ENCODE data around the gene MEMO1. TPM values are rescaled to one million over a fixed set of nuclear protein-coding genes. Genes with fewer than 3 reads are reported as not detected.
A peak's percentile ranks its signal among the peaks of the same experiment; 100 is the strongest.
"Not testable (repeated sequence)": the region's sequence is repeated elsewhere in the genome, so short reads cannot be mapped to it uniquely, and the experiment has no call there.

MEMO1 gene
- total RNA-seq, 1 donor from 2014 or later = 52.3 TPM

DNA sequence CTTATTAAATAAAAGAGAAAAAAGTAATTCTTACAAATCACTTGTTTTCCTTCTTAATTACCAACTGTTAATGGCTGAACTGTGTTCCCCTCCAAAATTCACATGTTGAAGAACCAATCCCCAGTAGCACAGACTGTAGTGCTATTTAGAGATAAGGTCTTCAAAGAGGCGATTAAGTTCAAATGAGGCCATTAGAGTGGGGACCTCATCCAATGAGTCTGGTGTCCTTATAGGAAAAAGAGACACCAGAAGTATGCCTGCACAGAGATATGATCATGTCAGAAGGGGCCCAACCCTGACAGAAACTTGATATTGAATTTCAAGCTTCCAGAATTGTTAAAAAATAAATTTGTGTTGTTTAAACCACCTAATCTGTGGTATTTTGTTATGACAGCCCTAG is 89.8 kb downstream of the MEMO1 start:
- no peak overlapping the region for H3K27ac Mint-ChIP-seq
- H3K4me1 Mint-ChIP-seq (ENCODE audit: low read depth) = peaks cover 23% of the 10 kb centered on the region
- H3K36me3 Mint-ChIP-seq (ENCODE audit: insufficient read depth) = peaks cover 8% of the 10 kb centered on the region
- TF ChIP-seq, protein P1, sequence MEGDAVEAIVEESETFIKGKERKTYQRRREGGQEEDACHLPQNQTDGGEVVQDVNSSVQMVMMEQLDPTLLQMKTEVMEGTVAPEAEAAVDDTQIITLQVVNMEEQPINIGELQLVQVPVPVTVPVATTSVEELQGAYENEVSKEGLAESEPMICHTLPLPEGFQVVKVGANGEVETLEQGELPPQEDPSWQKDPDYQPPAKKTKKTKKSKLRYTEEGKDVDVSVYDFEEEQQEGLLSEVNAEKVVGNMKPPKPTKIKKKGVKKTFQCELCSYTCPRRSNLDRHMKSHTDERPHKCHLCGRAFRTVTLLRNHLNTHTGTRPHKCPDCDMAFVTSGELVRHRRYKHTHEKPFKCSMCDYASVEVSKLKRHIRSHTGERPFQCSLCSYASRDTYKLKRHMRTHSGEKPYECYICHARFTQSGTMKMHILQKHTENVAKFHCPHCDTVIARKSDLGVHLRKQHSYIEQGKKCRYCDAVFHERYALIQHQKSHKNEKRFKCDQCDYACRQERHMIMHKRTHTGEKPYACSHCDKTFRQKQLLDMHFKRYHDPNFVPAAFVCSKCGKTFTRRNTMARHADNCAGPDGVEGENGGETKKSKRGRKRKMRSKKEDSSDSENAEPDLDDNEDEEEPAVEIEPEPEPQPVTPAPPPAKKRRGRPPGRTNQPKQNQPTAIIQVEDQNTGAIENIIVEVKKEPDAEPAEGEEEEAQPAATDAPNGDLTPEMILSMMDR (IDR thresholded peaks at IDR 0.05; ENCODE audit: unreplicated experiment) = no peak
- H3K4me3 Mint-ChIP-seq (ENCODE audit: low read depth) = no peak overlapping the region
- DNase-seq (ENCODE audit: low spot score, unreplicated experiment) = no peak
- no peaks in the 10 kb centered on the region for H3K9me3 Mint-ChIP-seq (ENCODE audit: low read depth)
- no peaks in the 10 kb centered on the region for H3K27me3 Mint-ChIP-seq

DNA sequence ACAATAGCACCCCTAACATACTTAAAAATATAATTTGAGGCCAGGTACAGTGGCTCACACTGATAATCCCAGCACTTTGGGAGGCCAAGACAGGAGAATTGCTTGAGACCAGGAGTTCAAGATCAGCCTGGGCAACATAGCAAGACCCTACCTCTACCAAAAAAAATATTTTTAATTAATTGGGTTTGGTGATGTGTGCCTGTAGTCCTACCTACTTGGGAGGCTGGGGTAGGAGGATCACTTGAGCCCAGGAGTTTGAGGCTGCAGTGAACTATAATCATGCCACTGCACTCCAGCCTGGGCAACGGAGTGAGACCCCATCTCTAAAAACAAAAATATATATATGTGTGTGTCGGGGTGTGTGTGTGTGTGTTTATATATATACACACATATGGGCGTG is 91.3 kb downstream of the MEMO1 start:
- TF ChIP-seq, protein P1 (IDR thresholded peaks at IDR 0.05; ENCODE audit: unreplicated experiment) = no peak
- peaks cover 21% of the 10 kb centered on the region for H3K4me1 Mint-ChIP-seq (ENCODE audit: low read depth)
- no peak for DNase-seq (ENCODE audit: low spot score, unreplicated experiment)
- H3K36me3 Mint-ChIP-seq (ENCODE audit: insufficient read depth) = peaks cover 5% of the 10 kb centered on the region
- H3K27ac Mint-ChIP-seq = no peak overlapping the region
- H3K27me3 Mint-ChIP-seq = no peaks in the 10 kb centered on the region
- no peak overlapping the region for H3K4me3 Mint-ChIP-seq (ENCODE audit: low read depth)
- no peaks in the 10 kb centered on the region for H3K9me3 Mint-ChIP-seq (ENCODE audit: low read depth)

DNA sequence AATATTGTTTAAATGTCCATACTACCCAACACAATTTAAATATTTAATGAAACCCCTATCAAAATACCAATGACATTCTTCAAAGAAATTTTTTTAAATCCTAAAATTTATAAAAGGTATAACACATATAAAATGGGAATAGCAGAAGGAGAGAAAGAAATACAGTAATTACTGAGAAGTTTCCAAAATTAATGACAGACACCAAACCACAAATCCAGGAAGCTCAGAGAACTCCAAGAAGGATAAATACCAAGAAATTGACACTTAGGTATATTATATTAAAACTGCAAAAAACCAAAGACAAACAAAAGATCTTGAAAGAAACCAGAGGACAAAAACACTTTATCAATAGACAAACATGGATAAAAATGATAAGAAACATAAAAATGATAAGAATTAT is 101.1 kb downstream of the MEMO1 start:
- no peak overlapping the region for H3K27ac Mint-ChIP-seq
- no peaks in the 10 kb centered on the region for H3K9me3 Mint-ChIP-seq (ENCODE audit: low read depth)
- H3K4me1 Mint-ChIP-seq (ENCODE audit: low read depth) = no peaks in the 10 kb centered on the region
- H3K27me3 Mint-ChIP-seq = no peaks in the 10 kb centered on the region
- no peak for DNase-seq (ENCODE audit: low spot score, unreplicated experiment)
- TF ChIP-seq, protein P1 (IDR thresholded peaks at IDR 0.05; ENCODE audit: unreplicated experiment) = no peak
- H3K36me3 Mint-ChIP-seq (ENCODE audit: insufficient read depth) = peaks cover 18% of the 10 kb centered on the region
- no peak overlapping the region for H3K4me3 Mint-ChIP-seq (ENCODE audit: low read depth)

DNA sequence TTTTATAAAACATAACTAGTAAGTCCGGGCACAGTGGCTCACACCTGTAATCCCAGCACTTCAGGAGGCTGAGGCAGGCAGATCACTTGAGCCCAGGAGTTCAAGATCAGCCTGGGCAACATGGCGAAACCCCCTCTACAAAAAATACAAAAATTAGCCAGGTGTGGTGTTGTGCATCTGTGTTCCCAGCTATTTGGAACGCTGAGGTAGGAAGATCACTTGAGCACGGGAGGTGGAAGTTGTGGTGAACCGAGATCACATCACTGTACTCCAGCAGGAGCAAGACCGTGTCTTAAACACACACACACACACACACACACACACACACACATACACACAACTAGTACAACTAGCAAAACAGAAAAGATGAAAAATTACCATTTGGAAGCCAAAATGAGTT is 103.3 kb downstream of the MEMO1 start:
- H3K9me3 Mint-ChIP-seq (ENCODE audit: low read depth); H3K27me3 Mint-ChIP-seq: not testable (repeated sequence)
- H3K27ac Mint-ChIP-seq = peak overlapping the region; percentile 49

DNA sequence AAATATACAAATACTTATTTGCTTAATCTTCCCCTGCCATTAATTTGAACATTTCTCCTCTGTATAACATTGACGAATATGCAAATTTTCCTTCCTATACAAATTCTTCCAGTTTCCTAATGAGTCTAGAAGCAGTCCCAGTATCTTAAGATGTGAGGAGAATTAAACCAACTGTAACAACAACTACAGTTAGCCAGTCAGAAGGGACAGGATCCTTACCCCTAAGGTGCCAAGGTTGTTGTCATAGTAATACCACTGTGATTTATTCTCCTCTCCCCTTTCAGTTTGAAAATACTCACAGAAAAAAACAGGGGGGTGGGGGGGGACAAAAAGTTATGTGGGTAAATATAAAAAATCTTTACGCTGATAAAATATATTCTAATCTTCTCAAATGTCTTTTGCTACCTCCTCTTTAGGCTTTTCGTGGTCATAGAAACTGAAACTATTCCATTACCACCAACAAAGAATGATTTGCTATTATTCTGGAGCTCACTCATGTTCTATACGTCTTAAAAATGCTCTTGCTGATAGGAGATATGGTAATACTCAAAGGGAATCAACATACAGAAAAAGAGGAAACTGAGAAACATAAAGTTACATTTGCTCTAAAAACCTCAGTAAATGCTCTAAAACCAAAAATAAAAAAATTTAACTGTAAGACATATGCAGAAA is 107.6 kb downstream of the MEMO1 start:
- Mint-ChIP-seq H3K9me3 (ENCODE audit: low read depth) (peaks cover 14% of the 10 kb centered on the region), H3K4me3 (ENCODE audit: low read depth) (no peak overlapping the region), H3K4me1 (ENCODE audit: low read depth) (no peaks in the 10 kb centered on the region), H3K36me3 (ENCODE audit: insufficient read depth) (peaks cover 38% of the 10 kb centered on the region), H3K27ac (no peak overlapping the region), H3K27me3 (no peaks in the 10 kb centered on the region)
- TF ChIP-seq, protein P1 (IDR thresholded peaks at IDR 0.05; ENCODE audit: unreplicated experiment) = no peak
- DNase-seq (ENCODE audit: low spot score, unreplicated experiment) = no peak

More for the DNA sequence above, 103.3 kb downstream of the MEMO1 start:
- peaks cover 24% of the 10 kb centered on the region for H3K36me3 Mint-ChIP-seq (ENCODE audit: insufficient read depth)
- DNase-seq (ENCODE audit: low spot score, unreplicated experiment); H3K4me1 Mint-ChIP-seq (ENCODE audit: low read depth); H3K4me3 Mint-ChIP-seq (ENCODE audit: low read depth): not testable (repeated sequence)

DNA sequence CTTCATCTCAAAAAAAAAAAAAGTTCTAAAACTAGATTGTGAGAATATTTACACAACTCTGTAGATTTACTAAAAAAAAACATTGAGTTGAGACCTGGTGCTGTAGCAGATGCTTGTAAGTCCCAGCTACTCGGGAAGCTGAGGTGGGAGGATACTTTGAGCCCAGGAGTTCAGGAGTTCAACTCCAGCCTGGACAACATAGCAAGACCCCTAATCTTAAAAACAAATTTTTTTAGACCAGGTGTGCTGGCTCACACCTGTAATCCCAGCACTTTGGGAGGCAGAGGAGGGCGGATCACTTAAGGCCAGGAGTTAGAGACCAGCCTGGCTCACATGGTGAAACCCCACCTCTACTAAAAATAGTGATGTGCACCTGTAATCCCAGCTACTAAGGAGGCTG is 108.9 kb downstream of the MEMO1 start:
- Mint-ChIP-seq H3K4me3 (ENCODE audit: low read depth) (no peak overlapping the region), H3K27me3 (no peaks in the 10 kb centered on the region), H3K9me3 (ENCODE audit: low read depth) (peaks cover 25% of the 10 kb centered on the region), H3K27ac (no peak overlapping the region), H3K4me1 (ENCODE audit: low read depth) (no peaks in the 10 kb centered on the region), H3K36me3 (ENCODE audit: insufficient read depth) (peaks cover 49% of the 10 kb centered on the region)
- no peak for DNase-seq (ENCODE audit: low spot score, unreplicated experiment)
- TF ChIP-seq, protein P1 (IDR thresholded peaks at IDR 0.05; ENCODE audit: unreplicated experiment) = no peak

DNA sequence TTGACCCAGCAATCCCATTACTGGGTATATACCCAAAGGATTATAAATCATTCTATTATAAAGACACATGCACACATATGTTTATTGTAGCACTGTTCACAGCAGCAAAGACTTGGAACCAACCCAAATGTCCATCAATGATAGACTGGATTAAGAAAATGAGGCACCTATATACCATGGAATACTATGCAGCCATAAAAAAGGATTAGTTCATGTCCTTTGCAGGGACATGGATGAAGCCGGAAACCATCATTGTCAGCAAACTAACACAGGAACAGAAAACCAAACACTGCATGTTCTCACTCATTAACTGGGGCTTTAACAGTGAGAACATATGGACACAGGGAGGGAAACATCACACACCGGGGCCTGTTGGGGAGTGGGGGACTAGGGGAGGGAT is 110.7 kb downstream of the MEMO1 start:
- H3K27ac Mint-ChIP-seq; H3K4me1 Mint-ChIP-seq (ENCODE audit: low read depth); H3K4me3 Mint-ChIP-seq (ENCODE audit: low read depth); DNase-seq (ENCODE audit: low spot score, unreplicated experiment); H3K27me3 Mint-ChIP-seq: not testable (repeated sequence)
- peaks cover 26% of the 10 kb centered on the region for H3K9me3 Mint-ChIP-seq (ENCODE audit: low read depth)
- peaks cover 56% of the 10 kb centered on the region for H3K36me3 Mint-ChIP-seq (ENCODE audit: insufficient read depth)

DNA sequence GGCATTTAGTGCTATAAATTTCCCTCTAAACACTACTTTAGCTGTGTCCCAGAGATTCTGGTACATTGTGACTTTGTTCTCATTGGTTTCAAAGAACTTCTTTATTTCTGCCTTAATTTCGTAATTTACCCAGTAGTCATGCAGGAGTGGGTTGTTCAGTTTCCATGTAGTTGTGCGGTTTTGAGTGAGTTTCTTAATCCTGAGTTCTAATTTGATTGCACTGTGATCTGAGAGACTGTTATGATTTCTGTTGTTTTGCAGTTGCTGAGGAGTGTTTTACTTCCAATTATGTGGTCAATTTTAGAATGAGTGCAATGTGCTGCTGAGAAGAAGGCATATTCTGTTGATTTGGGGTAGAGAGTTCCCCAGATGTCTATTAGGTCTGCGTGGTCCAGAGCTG is 112.5 kb downstream of the MEMO1 start:
- peaks cover 26% of the 10 kb centered on the region for H3K9me3 Mint-ChIP-seq (ENCODE audit: low read depth)
- H3K4me3 Mint-ChIP-seq (ENCODE audit: low read depth); DNase-seq (ENCODE audit: low spot score, unreplicated experiment); H3K27me3 Mint-ChIP-seq; H3K27ac Mint-ChIP-seq; H3K4me1 Mint-ChIP-seq (ENCODE audit: low read depth): not testable (repeated sequence)
- peaks cover 55% of the 10 kb centered on the region for H3K36me3 Mint-ChIP-seq (ENCODE audit: insufficient read depth)
